Subcutaneous abdominal adipose tissue (tissue), 5 donors: ENCODE results near the gene SYT2.
A peak's percentile ranks its signal among the peaks of the same experiment; 100 is the strongest.
"Not testable (repeated sequence)": the region's sequence is repeated elsewhere in the genome, so short reads cannot be mapped to it uniquely, and the experiment has no call there.

ENCODE experiments used
- H3K27ac ChIP-seq: one replicate; pipeline ENCODE4 v1.7.0; 2013; ENCODE audit warnings: low read depth, mild to moderate bottlenecking, inconsistent platforms, low read length, moderate library complexity
- H3K27me3 ChIP-seq, 5 donors: one replicate each; pipeline ENCODE4 v1.7.0; 2013; ENCODE audit warnings: low read length in 5 of 5, inconsistent platforms in 1 of 5; ENCODE audit not compliant: control insufficient read depth in 5 of 5, insufficient read depth in 4 of 5
- H3K36me3 ChIP-seq, 5 donors: one replicate each; pipeline ENCODE4 v1.7.0; 2013; ENCODE audit warnings: low read length in 5 of 5; ENCODE audit not compliant: control insufficient read depth in 5 of 5, insufficient read depth in 5 of 5
- H3K4me1 ChIP-seq, 5 donors: one replicate each; pipeline ENCODE4 v1.7.0; 2013; ENCODE audit warnings: low read length in 5 of 5, mild to moderate bottlenecking in 3 of 5, moderate library complexity in 1 of 5; ENCODE audit not compliant: control insufficient read depth in 5 of 5, insufficient read depth in 5 of 5
- H3K4me3 ChIP-seq, 5 donors: one replicate each; pipeline ENCODE4 v1.7.0; 2013; ENCODE audit warnings: low read length in 5 of 5, low read depth in 1 of 5
- H3K9ac ChIP-seq, 5 donors: one replicate each; pipeline ENCODE4 v1.7.0; 2013; ENCODE audit warnings: low read length in 5 of 5, mild to moderate bottlenecking in 4 of 5, moderate library complexity in 3 of 5
- H3K9me3 ChIP-seq, 5 donors: one replicate each; pipeline ENCODE4 v1.7.0; 2013; ENCODE audit warnings: low read length in 5 of 5; ENCODE audit not compliant: control insufficient read depth in 5 of 5
- donor health status: healthy.
- donor health status: healthy.
- donor health status: healthy.
- donor health status: healthy.
- donor health status: healthy.

The SYT2 gene

GRCh38 chr1:202561240-202561639 is 149.0 kb downstream of the SYT2 start:
- H3K4me1 ChIP-seq = peaks cover 0 to 30% (median 22%) of the 10 kb centered on the region in 5 donors
- H3K4me3 ChIP-seq = no peak overlapping the region
- H3K27ac ChIP-seq = no peak overlapping the region
- peaks cover 0 to 22% (median 0%) of the 10 kb centered on the region in 5 donors for H3K36me3 ChIP-seq
- H3K9me3 ChIP-seq = no peaks in the 10 kb centered on the region
- no peaks in the 10 kb centered on the region for H3K27me3 ChIP-seq
- H3K9ac ChIP-seq = no peak overlapping the region

- not testable (repeated sequence) for H3K9me3 ChIP-seq, H3K9ac ChIP-seq, H3K27me3 ChIP-seq, H3K27ac ChIP-seq, H3K36me3 ChIP-seq, H3K4me3 ChIP-seq
- H3K4me1 ChIP-seq = peaks cover 0 to 22% (median 15%) of the 10 kb centered on the region in 5 donors
These were observed 152.6 kb downstream of the SYT2 start for GRCh38 chr1:202557662-202558061.

- not testable (repeated sequence) for H3K27ac ChIP-seq, H3K36me3 ChIP-seq, H3K4me3 ChIP-seq, H3K9ac ChIP-seq, H3K27me3 ChIP-seq, H3K9me3 ChIP-seq
- peaks cover 0 to 21% (median 12%) of the 10 kb centered on the region in 5 donors for H3K4me1 ChIP-seq
These were observed 154.2 kb downstream of the SYT2 start for GRCh38 chr1:202556037-202556436.

- not testable (repeated sequence) for H3K9me3 ChIP-seq, H3K27me3 ChIP-seq, H3K4me3 ChIP-seq, H3K27ac ChIP-seq, H3K9ac ChIP-seq, H3K36me3 ChIP-seq
- H3K4me1 ChIP-seq = peaks cover 0 to 21% (median 12%) of the 10 kb centered on the region in 5 donors
These were observed 155.6 kb downstream of the SYT2 start for GRCh38 chr1:202554619-202555018.

GRCh38 chr1:202553560-202554038 is 156.7 kb downstream of the SYT2 start:
- H3K9me3 ChIP-seq = no peaks in the 10 kb centered on the region
- peaks cover 0 to 21% (median 12%) of the 10 kb centered on the region in 5 donors for H3K4me1 ChIP-seq
- no peaks in the 10 kb centered on the region for H3K36me3 ChIP-seq
- H3K27me3 ChIP-seq = no peaks in the 10 kb centered on the region
- no peak overlapping the region for H3K27ac ChIP-seq
- H3K4me3 ChIP-seq = no peak overlapping the region
- H3K9ac ChIP-seq = no peak overlapping the region

GRCh38 chr1:202553078-202553477 is 157.2 kb downstream of the SYT2 start:
- peaks cover 0 to 21% (median 12%) of the 10 kb centered on the region in 5 donors for H3K4me1 ChIP-seq
- not testable (repeated sequence) for H3K4me3 ChIP-seq, H3K9me3 ChIP-seq, H3K36me3 ChIP-seq, H3K9ac ChIP-seq, H3K27me3 ChIP-seq
- H3K27ac ChIP-seq = peak overlapping the region; percentile 13

GRCh38 chr1:202552615-202553014 is 157.6 kb downstream of the SYT2 start:
- H3K4me1 ChIP-seq = peaks cover 0 to 21% (median 12%) of the 10 kb centered on the region in 5 donors
- not testable (repeated sequence) for H3K27me3 ChIP-seq

GRCh38 chr1:202551683-202552082 is 158.6 kb downstream of the SYT2 start:
- no peak overlapping the region for H3K4me3 ChIP-seq
- H3K36me3 ChIP-seq = no peaks in the 10 kb centered on the region
- H3K27me3 ChIP-seq = no peaks in the 10 kb centered on the region
- peaks cover 0 to 21% (median 13%) of the 10 kb centered on the region in 5 donors for H3K4me1 ChIP-seq
- H3K9me3 ChIP-seq = no peaks in the 10 kb centered on the region
- no peak overlapping the region for H3K27ac ChIP-seq
- H3K9ac ChIP-seq = no peak overlapping the region

More at GRCh38 chr1:202552615-202553014, 157.6 kb downstream of the SYT2 start:
- H3K9ac ChIP-seq, H3K9me3 ChIP-seq, H3K36me3 ChIP-seq, H3K4me3 ChIP-seq: not testable (repeated sequence)
- peak overlapping the region; percentile 13 for H3K27ac ChIP-seq

GRCh38 chr1:202550088-202550487 is 160.2 kb downstream of the SYT2 start:
- H3K9ac ChIP-seq, H3K36me3 ChIP-seq, H3K27ac ChIP-seq, H3K9me3 ChIP-seq, H3K4me3 ChIP-seq, H3K27me3 ChIP-seq: not testable (repeated sequence)
- peaks cover 0 to 32% (median 23%) of the 10 kb centered on the region in 5 donors for H3K4me1 ChIP-seq

- peak overlapping the region; percentile 74 for H3K27ac ChIP-seq
- no peak overlapping the region for H3K9ac ChIP-seq
- peaks cover 0 to 25% (median 11%) of the 10 kb centered on the region in 5 donors for H3K4me1 ChIP-seq
- no peaks in the 10 kb centered on the region for H3K36me3 ChIP-seq
- no peaks in the 10 kb centered on the region for H3K27me3 ChIP-seq
- H3K4me3 ChIP-seq = no peak overlapping the region
- H3K9me3 ChIP-seq = no peaks in the 10 kb centered on the region
These were observed 163.0 kb downstream of the SYT2 start for GRCh38 chr1:202547215-202547614.

- peak overlapping the region; percentile 74 for H3K27ac ChIP-seq
- not testable (repeated sequence) for H3K36me3 ChIP-seq
These were observed 163.5 kb downstream of the SYT2 start for GRCh38 chr1:202546796-202547195.

More at GRCh38 chr1:202546796-202547195, 163.5 kb downstream of the SYT2 start:
- Histone ChIP-seq H3K4me1 (peaks cover 0 to 22% (median 11%) of the 10 kb centered on the region in 5 donors), H3K4me3 (peak overlapping the region in 1 of 5 donors; percentile 29), H3K9ac (peak overlapping the region in 1 of 5 donors; percentile 20)
- not testable (repeated sequence) for H3K27me3 ChIP-seq, H3K9me3 ChIP-seq
